T-helper 2 cell treated with Interferon-gamma antibody and Interleukin-4, amounts not matched to agents 5 μg/mL and 100 μg/mL, for 36 hours (primary cell): ENCODE results near the gene EVPL.

ENCODE experiments used
- DNase-seq: peaks from one replicate; pipeline ENCODE4 v3.0.0; 2021; ENCODE audit warnings: low spot score
- H3K27ac Mint-ChIP-seq: one replicate; pipeline ENCODE4 v1.8.0; 2021; ENCODE audit warnings: mild to moderate bottlenecking, mixed read lengths
- H3K27me3 Mint-ChIP-seq: one replicate; pipeline ENCODE4 v1.8.0; 2021; ENCODE audit warnings: low read depth, mixed read lengths
- H3K36me3 Mint-ChIP-seq: one replicate; pipeline ENCODE4 v1.8.0; 2021; ENCODE audit warnings: low read depth, mixed read lengths
- H3K4me1 Mint-ChIP-seq: one replicate; pipeline ENCODE4 v1.8.0; 2021; ENCODE audit warnings: low read depth, mixed read lengths
- H3K4me3 Mint-ChIP-seq: one replicate; pipeline ENCODE4 v1.8.0; 2022; ENCODE audit warnings: mild to moderate bottlenecking, moderate library complexity, mixed read lengths
- H3K9me3 Mint-ChIP-seq: one replicate; pipeline ENCODE4 v1.8.0; 2021; ENCODE audit warnings: mixed read lengths

The EVPL gene

DNA sequence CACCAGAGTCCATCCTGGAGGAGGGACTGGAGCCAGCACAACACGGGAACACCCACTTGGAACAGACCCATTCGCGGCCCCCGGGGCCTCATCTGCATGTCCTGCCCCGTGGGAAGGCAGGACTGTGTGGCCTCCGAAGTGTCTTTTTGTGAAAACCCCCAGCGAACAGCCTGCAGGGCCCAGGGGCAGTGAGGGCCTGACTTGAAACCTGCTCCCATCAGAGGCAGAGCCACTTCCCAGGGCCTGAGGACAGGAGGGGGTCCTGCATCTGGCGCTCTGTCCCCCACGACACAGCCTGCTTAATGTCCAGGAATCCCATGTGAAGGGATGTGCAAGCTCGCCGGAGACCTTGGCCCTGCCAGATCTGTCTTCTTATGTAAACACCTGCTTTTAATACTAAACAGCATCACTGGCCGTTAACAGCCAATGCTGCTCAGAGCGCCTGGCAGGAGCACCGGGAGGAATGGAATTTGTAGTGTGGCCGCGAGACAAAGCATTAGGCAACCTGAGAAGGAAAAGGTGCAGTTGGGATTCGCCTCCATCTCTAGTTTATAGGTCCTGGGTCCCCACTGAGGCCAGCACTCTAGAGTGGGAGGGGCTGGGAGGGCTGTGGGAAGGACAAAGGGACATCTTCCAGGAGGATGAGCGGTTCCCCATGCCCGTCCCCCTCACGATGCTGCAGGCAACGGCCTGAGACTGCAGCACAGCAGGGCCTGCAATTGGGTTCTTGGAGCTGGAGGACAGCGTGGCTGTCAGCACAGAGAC lies 9.6 kb upstream of the EVPL start:
- Mint-ChIP-seq H3K9me3 (no peaks in the 10 kb centered on the region), H3K27me3 (no peaks in the 10 kb centered on the region), H3K4me3 (no peak overlapping the region), H3K36me3 (peaks cover 30% of the 10 kb centered on the region), H3K4me1 (peaks cover 3% of the 10 kb centered on the region), H3K27ac (no peak overlapping the region)
- no peak for DNase-seq

DNA sequence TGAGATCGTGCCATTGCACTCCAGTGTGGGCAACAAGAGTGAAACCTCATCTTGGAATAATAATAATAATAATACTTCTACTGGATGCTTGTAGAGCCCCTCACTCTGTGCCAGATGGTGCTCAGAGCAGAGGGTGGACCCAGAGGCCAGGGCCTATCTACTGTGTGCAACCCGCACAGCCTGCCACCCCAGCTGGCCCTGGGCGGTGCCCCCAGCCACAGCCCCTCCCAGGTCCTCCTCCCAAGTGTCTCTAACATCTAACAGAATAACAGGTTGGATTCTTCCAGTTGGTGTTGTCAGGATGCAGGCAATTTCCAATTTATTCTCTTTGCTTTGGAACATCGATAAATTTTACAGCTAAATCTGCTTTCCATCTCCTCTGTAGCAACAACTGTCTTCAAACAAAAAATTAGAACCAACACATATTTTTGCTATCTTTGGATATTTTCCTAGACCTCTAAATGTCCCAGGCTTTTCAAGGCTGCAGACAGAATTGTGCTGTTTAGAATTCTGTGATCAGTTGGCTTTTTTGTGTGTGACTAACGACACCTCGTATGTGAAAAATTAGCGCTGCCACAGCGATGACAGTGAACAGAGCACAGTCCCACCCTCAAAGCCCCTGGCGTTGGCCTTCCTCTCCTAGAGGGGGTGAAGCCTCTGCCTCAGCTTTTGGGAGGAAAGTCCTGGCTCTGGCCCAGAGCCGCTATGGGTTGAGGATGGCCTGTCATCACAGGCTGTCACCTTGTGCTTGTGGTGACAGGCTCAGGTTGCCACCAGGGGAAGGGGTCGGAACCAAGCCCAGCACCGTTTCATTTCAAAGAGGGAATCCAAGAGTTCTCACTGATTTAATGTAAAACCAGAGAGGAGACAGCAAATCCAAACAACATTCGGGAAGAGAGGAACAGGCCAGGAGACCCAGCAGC lies 7.6 kb upstream of the EVPL start:
- peaks cover 17% of the 10 kb centered on the region for H3K36me3 Mint-ChIP-seq
- H3K4me1 Mint-ChIP-seq = peaks cover 6% of the 10 kb centered on the region
- DNase-seq = no peak
- H3K27ac Mint-ChIP-seq = no peak overlapping the region
- H3K27me3 Mint-ChIP-seq = no peaks in the 10 kb centered on the region
- H3K9me3 Mint-ChIP-seq = no peaks in the 10 kb centered on the region
- H3K4me3 Mint-ChIP-seq = no peak overlapping the region

DNA sequence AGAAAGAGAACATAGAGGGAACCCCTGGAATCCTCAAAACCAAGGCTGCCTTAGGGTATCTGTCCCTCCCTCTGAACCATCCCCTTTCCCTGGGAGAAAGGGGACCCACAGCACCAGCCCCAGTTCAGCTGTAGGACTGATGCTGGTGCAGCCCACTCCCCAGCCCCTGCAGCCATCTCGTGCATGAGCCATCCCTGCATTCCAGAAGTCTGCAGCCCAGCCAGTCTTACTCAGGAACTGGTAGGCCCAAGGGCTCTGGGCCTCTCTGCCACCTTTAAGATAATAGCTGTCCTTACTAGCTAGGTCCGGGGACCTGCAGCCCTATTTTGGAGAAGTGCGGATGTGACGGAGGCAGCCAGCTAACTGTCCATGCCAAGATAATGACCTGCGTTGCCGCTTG lies 6.0 kb upstream of the EVPL start:
- Mint-ChIP-seq H3K4me1 (peaks cover 11% of the 10 kb centered on the region), H3K36me3 (peaks cover 3% of the 10 kb centered on the region), H3K9me3 (no peaks in the 10 kb centered on the region), H3K27me3 (no peaks in the 10 kb centered on the region), H3K27ac (no peak overlapping the region), H3K4me3 (no peak overlapping the region)
- DNase-seq = no peak

DNA sequence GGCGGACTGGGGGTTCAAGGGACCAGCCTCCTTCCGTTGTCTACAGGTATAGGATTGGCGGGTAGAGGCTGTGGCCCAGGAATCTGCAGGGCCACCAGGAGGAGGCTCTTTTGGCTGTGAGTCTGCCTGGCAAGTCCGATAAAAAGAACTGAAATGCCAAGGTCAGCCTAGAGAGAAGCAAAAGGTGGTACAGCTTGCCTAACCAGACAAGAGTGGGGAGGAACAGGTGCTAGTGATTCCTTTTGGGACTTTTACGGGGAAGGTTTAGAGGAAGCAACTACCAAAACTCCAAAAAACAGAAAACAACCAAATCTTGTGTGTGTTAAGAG lies 5.6 kb upstream of the EVPL start:
- Mint-ChIP-seq H3K36me3 (no peaks in the 10 kb centered on the region), H3K4me3 (no peak overlapping the region), H3K27ac (no peak overlapping the region), H3K27me3 (no peaks in the 10 kb centered on the region), H3K4me1 (peaks cover 11% of the 10 kb centered on the region), H3K9me3 (no peaks in the 10 kb centered on the region)
- no peak for DNase-seq

DNA sequence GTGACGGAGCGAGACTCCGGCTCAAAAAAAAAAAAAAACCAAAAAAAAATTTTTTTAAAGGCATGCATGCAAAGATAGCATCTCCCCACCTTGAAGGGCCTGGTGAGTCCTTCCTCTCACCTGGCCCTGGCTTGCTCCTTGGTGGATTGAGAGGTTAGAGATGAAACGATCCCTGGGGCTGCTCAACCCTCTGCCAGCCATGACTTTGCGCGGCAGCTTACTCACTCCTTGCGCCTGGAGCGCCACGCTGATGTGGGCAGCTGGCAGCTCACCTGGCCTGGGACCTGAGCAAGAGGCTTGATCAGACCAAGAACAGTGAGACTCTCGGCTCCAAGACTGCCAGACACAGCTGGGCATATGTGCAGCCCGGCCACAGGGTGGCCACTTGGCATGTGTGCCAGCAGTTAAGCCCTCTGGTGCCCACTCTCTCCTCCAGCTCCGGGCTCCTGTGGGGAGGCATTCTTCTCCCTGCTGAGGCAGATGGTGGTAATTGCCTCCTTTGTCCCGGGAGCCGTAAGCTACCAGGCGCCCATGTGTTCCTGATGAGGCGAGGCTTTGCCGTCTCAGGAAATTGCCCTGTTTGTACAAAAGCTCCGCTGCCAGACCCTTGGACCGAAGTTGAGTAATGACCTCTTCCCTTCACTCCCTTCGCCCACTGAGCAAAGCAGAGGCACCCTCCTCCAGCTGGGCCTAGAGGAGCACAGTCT lies 5.1 kb upstream of the EVPL start:
- H3K27ac Mint-ChIP-seq = no peak overlapping the region
- H3K36me3 Mint-ChIP-seq = no peaks in the 10 kb centered on the region
- H3K4me1 Mint-ChIP-seq = peaks cover 11% of the 10 kb centered on the region
- DNase-seq = no peak
- no peaks in the 10 kb centered on the region for H3K27me3 Mint-ChIP-seq
- no peak overlapping the region for H3K4me3 Mint-ChIP-seq
- H3K9me3 Mint-ChIP-seq = no peaks in the 10 kb centered on the region

DNA sequence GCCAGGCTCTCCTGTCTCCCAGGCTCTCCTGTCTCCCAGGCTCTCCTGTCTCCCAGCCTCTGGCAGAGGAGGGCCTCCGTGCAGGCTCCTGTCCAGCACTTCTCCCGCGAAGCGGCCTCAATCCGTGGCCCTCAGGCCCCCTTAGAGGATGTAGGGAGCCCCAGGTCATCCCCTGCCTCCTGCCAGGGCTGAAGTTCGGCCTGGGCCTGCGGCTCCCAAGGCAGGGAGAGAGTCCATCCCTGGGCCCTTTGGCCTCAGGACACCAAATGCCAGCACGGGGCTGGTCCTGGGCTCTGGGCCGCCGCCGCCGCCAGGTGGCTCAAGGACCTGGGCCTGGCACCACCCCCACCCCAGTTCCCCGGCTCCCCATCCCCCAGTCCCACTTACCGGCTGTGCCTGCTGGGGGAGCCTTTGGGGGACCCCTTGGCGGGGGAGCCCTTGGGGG lies 370 bp downstream of the EVPL start:
- H3K4me1 Mint-ChIP-seq = peaks cover 8% of the 10 kb centered on the region
- no peak overlapping the region for H3K4me3 Mint-ChIP-seq
- DNase-seq = no peak

DNA sequence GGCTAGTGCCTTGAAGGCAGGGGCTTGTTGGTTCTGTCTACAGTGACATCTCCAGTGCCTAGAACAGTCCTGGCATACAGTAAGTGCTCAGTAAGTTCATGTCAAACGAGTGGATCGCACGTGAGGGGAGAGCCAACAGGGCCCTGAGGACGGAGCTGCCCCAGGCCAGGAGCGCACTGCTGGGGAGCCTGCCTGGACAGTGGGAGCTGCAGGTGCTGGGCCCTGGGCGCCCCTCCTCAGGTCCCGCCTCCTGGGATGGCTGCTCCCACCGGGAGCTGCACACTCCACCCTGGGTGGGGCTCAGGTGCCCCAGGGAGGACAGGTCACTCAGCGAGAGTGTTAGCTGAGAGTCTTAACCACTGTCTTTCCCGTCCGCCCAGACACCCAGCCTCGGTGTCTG lies 1.8 kb downstream of the EVPL start:
- Mint-ChIP-seq H3K9me3 (no peaks in the 10 kb centered on the region), H3K4me1 (peaks cover 8% of the 10 kb centered on the region), H3K27me3 (no peaks in the 10 kb centered on the region), H3K4me3 (no peak overlapping the region), H3K36me3 (no peaks in the 10 kb centered on the region), H3K27ac (no peak overlapping the region)
- DNase-seq = no peak

More for the DNA sequence above, 370 bp downstream of the EVPL start:
- H3K9me3 Mint-ChIP-seq = no peaks in the 10 kb centered on the region
- H3K27me3 Mint-ChIP-seq = no peaks in the 10 kb centered on the region
- H3K27ac Mint-ChIP-seq = no peak overlapping the region
- no peaks in the 10 kb centered on the region for H3K36me3 Mint-ChIP-seq

DNA sequence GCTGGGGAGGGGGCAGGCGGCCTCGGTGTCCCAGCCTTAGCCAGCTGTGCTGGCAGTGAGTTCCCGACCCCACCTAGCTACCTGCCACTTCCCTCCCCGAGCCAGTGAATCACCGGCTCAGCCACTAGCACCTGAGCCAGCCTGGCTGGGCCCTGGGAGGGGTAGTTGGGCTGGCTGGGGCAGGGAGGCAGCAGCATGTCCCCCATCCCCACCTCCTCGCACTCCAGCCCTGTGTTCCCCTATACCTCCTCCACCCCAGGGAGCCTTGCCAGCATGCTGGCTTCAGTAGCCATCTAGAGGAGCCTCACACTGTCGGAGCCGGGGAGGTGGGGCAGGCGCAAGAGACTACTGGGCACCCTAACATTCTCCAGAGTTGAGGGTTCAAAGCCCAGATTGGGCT lies 2.8 kb downstream of the EVPL start:
- DNase-seq = no peak
- H3K27me3 Mint-ChIP-seq = no peaks in the 10 kb centered on the region
- H3K4me3 Mint-ChIP-seq = no peak overlapping the region
- no peaks in the 10 kb centered on the region for H3K9me3 Mint-ChIP-seq
- no peak overlapping the region for H3K27ac Mint-ChIP-seq
- H3K4me1 Mint-ChIP-seq = peaks cover 2% of the 10 kb centered on the region
- H3K36me3 Mint-ChIP-seq = no peaks in the 10 kb centered on the region

DNA sequence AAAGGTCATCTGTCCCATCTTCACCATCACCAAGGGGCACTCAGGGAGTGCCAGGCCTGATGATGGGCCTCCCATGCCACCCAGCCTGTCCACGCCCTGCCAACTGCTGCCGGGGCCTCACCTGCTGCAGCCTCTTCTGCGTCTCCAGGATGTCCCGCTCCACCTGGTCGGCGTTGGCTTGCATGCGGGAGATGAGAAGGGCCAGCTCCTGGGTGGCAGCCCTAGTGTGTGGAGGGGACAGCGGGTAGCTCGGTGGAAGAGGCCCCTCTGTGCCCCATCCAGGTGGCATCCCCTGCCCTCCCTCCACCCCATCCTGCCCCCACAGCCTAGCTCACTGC lies 3.2 kb downstream of the EVPL start:
- H3K36me3 Mint-ChIP-seq = no peaks in the 10 kb centered on the region
- no peak for DNase-seq

DNA sequence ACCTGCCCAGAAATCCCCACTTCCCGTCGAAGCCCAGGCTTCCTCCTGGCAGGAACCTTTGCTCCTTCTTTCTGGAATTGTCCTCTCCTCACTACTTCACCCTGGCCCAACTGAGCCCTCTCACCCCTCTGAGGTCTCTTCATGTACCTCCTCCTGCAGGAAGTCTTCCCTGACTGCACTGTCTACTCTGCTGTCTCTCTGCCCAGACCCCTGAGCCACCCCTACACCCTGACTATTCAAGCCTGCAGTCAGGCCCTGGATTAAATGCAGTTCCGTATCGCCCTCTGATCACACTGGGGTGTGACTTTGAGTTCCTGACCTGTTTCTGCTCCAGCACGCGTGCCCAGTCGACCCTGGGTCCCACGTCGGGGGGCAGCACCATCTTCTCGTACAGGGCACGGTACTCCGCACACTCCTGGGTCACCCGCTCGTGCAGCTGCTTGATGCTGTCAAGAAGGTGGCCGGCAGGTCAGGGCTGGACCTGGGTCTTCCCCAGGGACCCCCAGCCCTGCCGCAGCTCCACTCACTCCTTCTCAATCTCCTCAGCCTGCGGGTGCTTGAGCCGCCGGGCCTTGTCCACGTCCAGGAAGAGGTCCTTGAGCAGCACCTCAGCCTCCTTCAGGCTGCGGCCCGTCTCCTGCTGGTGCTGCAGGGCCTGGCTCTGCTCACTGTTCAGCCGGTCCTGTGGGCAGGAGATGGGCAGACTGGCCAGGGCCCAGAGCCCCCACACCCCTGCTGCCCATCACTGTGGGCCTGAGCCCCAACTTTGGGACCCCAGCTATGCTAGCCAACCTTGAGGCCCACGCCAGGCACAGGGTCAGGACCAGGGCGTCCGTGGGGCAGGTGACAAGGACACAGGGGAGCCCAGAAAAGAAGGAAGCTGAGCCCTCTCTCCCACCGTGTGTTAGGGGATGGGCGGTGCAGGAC lies 3.9 kb downstream of the EVPL start:
- no peaks in the 10 kb centered on the region for H3K27me3 Mint-ChIP-seq
- no peak overlapping the region for H3K4me3 Mint-ChIP-seq
- no peaks in the 10 kb centered on the region for H3K36me3 Mint-ChIP-seq
- H3K4me1 Mint-ChIP-seq = no peaks in the 10 kb centered on the region
- no peak for DNase-seq
- no peaks in the 10 kb centered on the region for H3K9me3 Mint-ChIP-seq
- no peak overlapping the region for H3K27ac Mint-ChIP-seq

More for the DNA sequence above, 3.2 kb downstream of the EVPL start:
- H3K27me3 Mint-ChIP-seq = no peaks in the 10 kb centered on the region
- no peak overlapping the region for H3K4me3 Mint-ChIP-seq
- H3K9me3 Mint-ChIP-seq = no peaks in the 10 kb centered on the region
- no peak overlapping the region for H3K27ac Mint-ChIP-seq
- no peaks in the 10 kb centered on the region for H3K4me1 Mint-ChIP-seq

DNA sequence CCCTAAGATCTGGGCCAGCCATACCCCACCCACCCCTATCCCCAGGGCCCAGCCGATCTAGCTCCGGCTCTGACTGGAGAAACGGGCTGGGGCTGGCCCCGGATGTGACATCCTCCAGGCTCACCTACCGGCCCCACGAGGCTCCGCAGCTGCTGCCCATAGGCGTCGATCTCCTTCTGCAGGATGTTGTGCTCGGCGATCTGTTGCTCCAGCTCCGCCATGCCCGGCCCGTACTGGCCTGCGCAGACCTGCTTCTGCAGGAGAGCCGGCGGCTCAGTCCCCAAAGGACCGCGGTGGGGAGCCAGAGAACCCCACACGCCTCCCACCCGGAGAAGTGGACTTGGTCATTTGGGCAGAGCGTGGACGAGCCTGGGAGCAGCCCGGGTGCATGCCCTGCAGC lies 4.8 kb downstream of the EVPL start:
- H3K4me1 Mint-ChIP-seq = no peaks in the 10 kb centered on the region
- no peak for DNase-seq
- H3K9me3 Mint-ChIP-seq = no peaks in the 10 kb centered on the region
- no peaks in the 10 kb centered on the region for H3K36me3 Mint-ChIP-seq
- H3K27ac Mint-ChIP-seq = no peak overlapping the region
- H3K27me3 Mint-ChIP-seq = no peaks in the 10 kb centered on the region
- no peak overlapping the region for H3K4me3 Mint-ChIP-seq

DNA sequence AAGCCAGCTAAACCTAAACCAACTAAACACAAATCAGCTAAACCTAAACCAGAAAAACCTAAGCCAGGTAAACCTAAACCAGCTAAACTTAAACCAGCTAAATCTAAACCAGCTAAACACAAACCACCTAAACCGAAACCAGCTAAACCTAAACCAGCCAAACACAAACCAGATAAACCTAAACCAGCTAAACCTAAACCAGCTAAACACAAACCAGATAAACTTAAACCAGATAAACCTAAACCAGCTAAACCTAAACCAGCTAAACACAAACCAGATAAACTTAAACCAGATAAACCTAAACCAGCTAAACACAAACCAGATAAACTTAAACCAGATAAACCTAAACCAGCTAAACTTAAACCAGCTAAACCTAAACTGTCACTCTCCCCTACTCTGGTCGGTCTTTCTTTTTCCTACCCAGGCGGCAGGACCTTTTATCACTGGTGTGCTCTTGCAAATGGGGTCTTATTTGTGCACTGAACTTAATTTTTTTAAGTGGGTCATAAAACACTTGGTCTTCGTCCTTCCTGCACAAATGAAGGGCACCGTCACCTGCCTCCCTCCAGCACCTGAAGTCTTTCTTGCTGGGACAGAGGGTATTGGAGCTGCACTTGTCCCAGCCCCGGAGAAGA lies 7.2 kb downstream of the EVPL start:
- Mint-ChIP-seq H3K4me3 (no peak overlapping the region), H3K27ac (no peak overlapping the region), H3K9me3 (no peaks in the 10 kb centered on the region), H3K4me1 (no peaks in the 10 kb centered on the region), H3K27me3 (no peaks in the 10 kb centered on the region), H3K36me3 (no peaks in the 10 kb centered on the region)
- no peak for DNase-seq

DNA sequence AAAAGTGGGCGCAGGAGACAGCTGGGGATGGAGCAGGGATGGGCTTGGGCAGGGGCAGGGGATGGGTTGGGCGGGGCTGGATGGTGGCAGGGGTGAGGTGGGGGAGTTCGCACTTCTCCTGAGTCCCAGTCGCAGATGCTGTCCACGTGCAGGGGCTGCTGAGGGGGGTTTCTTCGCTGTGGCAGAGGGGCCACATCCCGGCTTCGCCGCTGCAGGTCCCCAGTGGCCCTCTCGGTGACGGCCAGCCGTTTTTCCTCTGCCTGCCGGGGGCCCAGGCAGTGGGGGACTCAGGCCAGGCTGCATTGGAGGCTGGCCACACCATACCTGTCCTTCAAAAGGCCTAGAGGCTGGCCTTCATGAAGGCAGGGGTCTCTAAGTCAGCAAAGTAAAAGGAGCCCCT lies 8.3 kb downstream of the EVPL start:
- Mint-ChIP-seq H3K9me3 (no peaks in the 10 kb centered on the region), H3K4me1 (peaks cover 5% of the 10 kb centered on the region), H3K36me3 (no peaks in the 10 kb centered on the region), H3K27ac (no peak overlapping the region), H3K4me3 (no peak overlapping the region), H3K27me3 (no peaks in the 10 kb centered on the region)
- no peak for DNase-seq
